Panc1 (cell line): ENCODE results near the gene ERC2.

ENCODE experiments used
- POLR2AphosphoS5 ChIP-seq: IDR thresholded peaks from 2 replicates; pipeline ENCODE4 v1.6.1; 2012; ENCODE audit warnings: mild to moderate bottlenecking, low read depth, low read length, moderate library complexity
- SIN3A ChIP-seq: IDR thresholded peaks from 2 replicates; pipeline ENCODE4 v1.6.1; 2012; ENCODE audit warnings: low read depth, mild to moderate bottlenecking, low read length, moderate library complexity, borderline replicate concordance; ENCODE audit not compliant: insufficient read depth
- TCF7L2 ChIP-seq: IDR thresholded peaks from 2 replicates; pipeline ENCODE4 v1.6.1; 2011; ENCODE audit warnings: mild to moderate bottlenecking, low read depth, low read length, inconsistent platforms
- TF ChIP-seq, protein P1 (sequence below): fragments of 450-650 bp; IDR thresholded peaks from 2 replicates; pipeline ENCODE4 v1.5.1; 2017; ENCODE audit warnings: mild to moderate bottlenecking

DNA sequence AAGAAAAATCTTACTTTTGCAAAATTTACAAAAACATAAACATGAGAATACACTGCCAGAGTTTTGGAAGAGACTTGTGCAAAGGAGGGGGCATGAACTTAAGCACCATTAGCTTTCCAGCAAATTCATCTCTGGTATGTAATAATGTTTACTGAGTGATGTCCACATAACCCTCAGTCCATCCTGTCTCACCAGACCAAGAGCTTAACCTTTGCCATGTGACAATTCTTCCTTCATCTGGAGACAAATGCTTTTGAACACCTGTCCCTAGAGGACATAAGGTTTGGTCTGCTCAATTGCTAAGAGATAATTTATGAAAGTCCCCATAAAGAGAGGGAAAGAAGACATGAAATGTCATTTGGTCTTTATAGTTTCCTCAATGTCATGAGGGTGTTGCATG is 412.3 kb downstream of the ERC2 start:
- TF ChIP-seq, protein P1, sequence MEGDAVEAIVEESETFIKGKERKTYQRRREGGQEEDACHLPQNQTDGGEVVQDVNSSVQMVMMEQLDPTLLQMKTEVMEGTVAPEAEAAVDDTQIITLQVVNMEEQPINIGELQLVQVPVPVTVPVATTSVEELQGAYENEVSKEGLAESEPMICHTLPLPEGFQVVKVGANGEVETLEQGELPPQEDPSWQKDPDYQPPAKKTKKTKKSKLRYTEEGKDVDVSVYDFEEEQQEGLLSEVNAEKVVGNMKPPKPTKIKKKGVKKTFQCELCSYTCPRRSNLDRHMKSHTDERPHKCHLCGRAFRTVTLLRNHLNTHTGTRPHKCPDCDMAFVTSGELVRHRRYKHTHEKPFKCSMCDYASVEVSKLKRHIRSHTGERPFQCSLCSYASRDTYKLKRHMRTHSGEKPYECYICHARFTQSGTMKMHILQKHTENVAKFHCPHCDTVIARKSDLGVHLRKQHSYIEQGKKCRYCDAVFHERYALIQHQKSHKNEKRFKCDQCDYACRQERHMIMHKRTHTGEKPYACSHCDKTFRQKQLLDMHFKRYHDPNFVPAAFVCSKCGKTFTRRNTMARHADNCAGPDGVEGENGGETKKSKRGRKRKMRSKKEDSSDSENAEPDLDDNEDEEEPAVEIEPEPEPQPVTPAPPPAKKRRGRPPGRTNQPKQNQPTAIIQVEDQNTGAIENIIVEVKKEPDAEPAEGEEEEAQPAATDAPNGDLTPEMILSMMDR = no peak
- no peak for TF ChIP-seq POLR2AphosphoS5
- TF ChIP-seq SIN3A = no peak
- no peak for TF ChIP-seq TCF7L2
